GM10266 (cell line): ENCODE measurements around the gene LIX1.

Source experiments
- DNase-seq: peaks from one replicate; pipeline ENCODE4 v3.0.0; 2012; ENCODE audit errors: extremely low spot score
- CTCF ChIP-seq: IDR thresholded peaks from 2 replicates; pipeline ENCODE4 v1.5.1; 2012; ENCODE audit warnings: mild to moderate bottlenecking, low read depth; ENCODE audit not compliant: control insufficient read depth, insufficient read depth; ENCODE audit errors: missing control alignments

The LIX1 gene

GRCh38 chr5:97172227-97172626, 29.8 kb upstream of the LIX1 start:
- TF ChIP-seq CTCF, result no peak
- no peak for DNase-seq

GRCh38 chr5:97171703-97172102, 29.3 kb upstream of the LIX1 start:
- no peak for DNase-seq

GRCh38 chr5:97167435-97167834, 25.0 kb upstream of the LIX1 start:
- DNase-seq, result peak; percentile 30
- TF ChIP-seq CTCF, result no peak

More at GRCh38 chr5:97171703-97172102, 29.3 kb upstream of the LIX1 start:
- no peak for TF ChIP-seq CTCF

GRCh38 chr5:97165726-97166125, 23.3 kb upstream of the LIX1 start:
- DNase-seq, result no peak
- no peak for TF ChIP-seq CTCF

GRCh38 chr5:97164846-97165245, 22.4 kb upstream of the LIX1 start:
- no peak for DNase-seq

GRCh38 chr5:97163790-97164285, 21.4 kb upstream of the LIX1 start:
- DNase-seq, result no peak
- no peak for TF ChIP-seq CTCF

More at GRCh38 chr5:97164846-97165245, 22.4 kb upstream of the LIX1 start:
- no peak for TF ChIP-seq CTCF

- DNase-seq, result no peak
- peak; percentile 57 for TF ChIP-seq CTCF
These were observed 21.0 kb upstream of the LIX1 start for GRCh38 chr5:97163360-97163764.
